Skeletal muscle satellite cell (primary cell): Measurements from ENCODE around the gene PHTF1.

ENCODE experiments used
- H3K27me3 ChIP-seq: 2 replicates; pipeline ENCODE4 v1.7.0; 2013; ENCODE audit warnings: low read length; ENCODE audit not compliant: control insufficient read depth, insufficient read depth
- H3K36me3 ChIP-seq: 2 replicates; pipeline ENCODE4 v1.7.0; 2013; ENCODE audit warnings: mild to moderate bottlenecking, control low read depth, low read length; ENCODE audit not compliant: insufficient read depth
- H3K4me1 ChIP-seq: 2 replicates; pipeline ENCODE4 v1.7.0; 2013; ENCODE audit warnings: low read length; ENCODE audit not compliant: control insufficient read depth, insufficient read depth
- H3K4me2 ChIP-seq: 2 replicates; pipeline ENCODE4 v1.7.0; 2013; ENCODE audit warnings: mild to moderate bottlenecking, low read length
- H3K4me3 ChIP-seq: 2 replicates; pipeline ENCODE4 v1.7.0; 2013; ENCODE audit warnings: low read length
- H3K9ac ChIP-seq: 2 replicates; pipeline ENCODE4 v1.7.0; 2013; ENCODE audit warnings: mild to moderate bottlenecking, low read depth, low read length, moderate library complexity
- H3K9me3 ChIP-seq: replicated peaks from 2 replicates; pipeline ENCODE4 v1.7.0; 2013; ENCODE audit warnings: mild to moderate bottlenecking, control low read depth, low read length

Gene PHTF1

GRCh38 chr1:113677250-113678158 is 81.8 kb downstream of the PHTF1 start:
- no peaks in the 10 kb centered on the region for H3K27me3 ChIP-seq
- peaks cover 18% of the 10 kb centered on the region for H3K4me1 ChIP-seq
- no peak overlapping the region for H3K4me3 ChIP-seq
- no peak overlapping the region for H3K4me2 ChIP-seq
- H3K36me3 ChIP-seq: peaks cover under 1% of the 10 kb centered on the region
- H3K9ac ChIP-seq: no peak overlapping the region
- H3K9me3 ChIP-seq: no peaks in the 10 kb centered on the region

DNA sequence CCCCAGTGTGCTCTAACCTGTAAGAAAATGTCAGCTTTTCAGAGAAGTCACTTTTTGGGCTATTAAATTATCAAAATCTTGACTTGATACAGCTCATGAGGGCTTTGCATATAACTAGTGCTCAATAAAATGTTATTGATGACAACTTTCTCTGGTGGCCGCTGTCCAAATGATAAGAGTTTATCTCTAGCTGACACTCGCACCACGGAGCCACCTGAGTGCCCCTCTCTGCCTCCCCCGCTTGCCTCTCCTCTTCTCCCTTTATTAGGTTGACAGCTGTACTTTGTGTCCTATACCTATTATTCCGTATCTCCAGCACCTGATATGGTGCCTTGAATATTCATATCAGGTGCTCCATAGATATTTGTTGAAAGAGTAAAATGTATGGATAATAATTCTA is 82.8 kb downstream of the PHTF1 start:
- no peaks in the 10 kb centered on the region for H3K9me3 ChIP-seq
- no peak overlapping the region for H3K9ac ChIP-seq
- no peak overlapping the region for H3K4me2 ChIP-seq
- no peaks in the 10 kb centered on the region for H3K27me3 ChIP-seq
- peaks cover 18% of the 10 kb centered on the region for H3K4me1 ChIP-seq
- H3K4me3 ChIP-seq: no peak overlapping the region
- H3K36me3 ChIP-seq: peaks cover 4% of the 10 kb centered on the region

DNA sequence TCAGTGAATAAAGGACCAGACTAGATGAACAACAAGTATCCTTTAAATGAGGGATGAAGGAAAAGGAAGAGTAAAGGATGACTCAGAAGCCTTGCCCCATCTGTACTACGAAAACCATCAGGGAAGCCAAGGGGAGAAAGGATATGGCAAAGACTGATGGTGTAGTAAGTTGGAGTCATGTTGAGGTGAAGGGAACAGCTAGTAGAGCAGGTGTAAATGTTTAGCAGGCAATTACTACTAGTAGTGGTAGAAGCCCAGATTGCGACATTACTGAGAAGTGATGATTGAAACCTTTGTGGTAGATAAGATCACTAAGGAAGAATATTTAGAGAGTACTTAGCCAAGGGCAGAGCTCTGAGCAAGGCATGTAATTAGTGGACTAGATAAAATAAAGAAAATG is 84.0 kb downstream of the PHTF1 start:
- Histone ChIP-seq H3K9ac (no peak overlapping the region), H3K4me3 (no peak overlapping the region), H3K4me2 (no peak overlapping the region), H3K36me3 (peaks cover 4% of the 10 kb centered on the region), H3K4me1 (peaks cover 18% of the 10 kb centered on the region), H3K9me3 (no peaks in the 10 kb centered on the region), H3K27me3 (no peaks in the 10 kb centered on the region)

DNA sequence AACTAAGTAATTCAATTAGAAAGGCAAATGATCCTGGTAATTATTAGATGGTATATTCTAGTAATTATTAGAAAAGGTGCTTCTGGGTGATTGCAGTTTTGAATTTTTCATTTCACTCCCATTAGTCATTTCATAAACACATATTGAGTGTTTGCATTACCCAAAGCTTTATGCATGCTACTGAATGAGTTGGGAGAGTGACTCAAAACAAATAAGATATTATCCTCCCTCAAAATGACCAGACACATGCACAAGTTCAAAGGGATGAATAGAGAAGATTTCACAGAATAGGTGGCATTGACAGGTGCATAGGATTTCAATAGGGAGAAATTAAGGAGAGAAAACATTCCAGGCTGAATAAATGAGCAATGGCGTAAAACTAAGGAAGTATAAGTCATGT is 84.7 kb downstream of the PHTF1 start:
- Histone ChIP-seq H3K4me2 (no peak overlapping the region), H3K36me3 (peaks cover 4% of the 10 kb centered on the region), H3K9me3 (no peaks in the 10 kb centered on the region), H3K27me3 (no peaks in the 10 kb centered on the region), H3K4me1 (peaks cover 18% of the 10 kb centered on the region), H3K9ac (no peak overlapping the region), H3K4me3 (no peak overlapping the region)

DNA sequence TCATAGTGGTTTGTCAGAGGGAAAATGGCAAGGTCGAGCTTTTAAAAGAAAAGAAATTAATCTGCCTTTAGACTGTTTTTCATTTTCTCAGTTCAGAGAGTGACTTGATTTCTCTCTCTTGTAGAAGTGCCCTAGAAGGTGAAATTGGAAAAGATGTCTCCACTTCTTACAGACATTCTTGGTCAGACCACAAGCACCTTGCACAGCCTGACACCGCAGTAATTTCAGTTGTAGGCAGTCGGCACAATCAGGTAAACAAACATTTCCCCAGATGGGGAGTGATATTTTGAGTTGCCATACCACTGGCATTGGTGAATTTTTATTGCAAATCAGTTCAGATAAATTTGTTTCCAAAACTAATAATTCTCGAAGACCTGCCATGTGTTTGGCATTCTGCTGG is 86.8 kb downstream of the PHTF1 start:
- H3K4me2 ChIP-seq: no peak overlapping the region
- no peak overlapping the region for H3K9ac ChIP-seq
- peaks cover 18% of the 10 kb centered on the region for H3K4me1 ChIP-seq
- no peak overlapping the region for H3K4me3 ChIP-seq
- no peaks in the 10 kb centered on the region for H3K9me3 ChIP-seq
- H3K36me3 ChIP-seq: peaks cover 4% of the 10 kb centered on the region
- H3K27me3 ChIP-seq: no peaks in the 10 kb centered on the region

DNA sequence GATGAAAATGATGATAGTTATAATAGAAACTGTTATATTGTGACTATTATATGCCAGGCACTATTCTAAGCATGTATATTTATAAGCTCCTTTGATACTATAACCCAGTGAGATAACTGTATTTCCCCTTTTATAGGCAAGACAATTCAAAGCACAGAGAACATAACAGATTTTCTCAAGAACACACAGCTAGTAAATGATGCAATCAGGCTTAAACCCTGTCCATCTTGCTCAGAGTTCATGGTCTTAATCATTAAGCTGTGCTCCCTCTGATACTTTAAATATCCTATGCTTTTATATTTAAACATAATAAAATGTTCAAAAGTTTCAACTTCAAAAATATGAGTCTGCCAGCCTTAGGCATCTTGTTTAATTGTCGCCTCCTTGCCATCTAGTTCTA is 88.6 kb downstream of the PHTF1 start:
- H3K9me3 ChIP-seq: no peaks in the 10 kb centered on the region
- no peak overlapping the region for H3K4me3 ChIP-seq
- H3K36me3 ChIP-seq: peaks cover 4% of the 10 kb centered on the region
- peaks cover 14% of the 10 kb centered on the region for H3K4me1 ChIP-seq
- H3K27me3 ChIP-seq: no peaks in the 10 kb centered on the region
- no peak overlapping the region for H3K4me2 ChIP-seq
- H3K9ac ChIP-seq: no peak overlapping the region

- no peak overlapping the region for H3K4me3 ChIP-seq
- H3K4me1 ChIP-seq: peaks cover 8% of the 10 kb centered on the region
- peaks cover 4% of the 10 kb centered on the region for H3K36me3 ChIP-seq
- H3K9ac ChIP-seq: no peak overlapping the region
- no peaks in the 10 kb centered on the region for H3K9me3 ChIP-seq
- H3K4me2 ChIP-seq: no peak overlapping the region
- H3K27me3 ChIP-seq: no peaks in the 10 kb centered on the region
These were observed 89.3 kb downstream of the PHTF1 start for GRCh38 chr1:113669988-113670387.

- Histone ChIP-seq H3K4me2 (no peak overlapping the region), H3K4me3 (no peak overlapping the region), H3K9me3 (no peaks in the 10 kb centered on the region), H3K4me1 (peaks cover 15% of the 10 kb centered on the region), H3K36me3 (no peaks in the 10 kb centered on the region), H3K9ac (no peak overlapping the region), H3K27me3 (no peaks in the 10 kb centered on the region)
These were observed 93.2 kb downstream of the PHTF1 start for GRCh38 chr1:113666126-113666525.

GRCh38 chr1:113665071-113665470 is 94.2 kb downstream of the PHTF1 start:
- H3K27me3 ChIP-seq: no peaks in the 10 kb centered on the region
- no peaks in the 10 kb centered on the region for H3K9me3 ChIP-seq
- H3K4me3 ChIP-seq: no peak overlapping the region
- H3K4me2 ChIP-seq: no peak overlapping the region
- H3K36me3 ChIP-seq: no peaks in the 10 kb centered on the region
- H3K4me1 ChIP-seq: peaks cover 15% of the 10 kb centered on the region
- H3K9ac ChIP-seq: no peak overlapping the region

DNA sequence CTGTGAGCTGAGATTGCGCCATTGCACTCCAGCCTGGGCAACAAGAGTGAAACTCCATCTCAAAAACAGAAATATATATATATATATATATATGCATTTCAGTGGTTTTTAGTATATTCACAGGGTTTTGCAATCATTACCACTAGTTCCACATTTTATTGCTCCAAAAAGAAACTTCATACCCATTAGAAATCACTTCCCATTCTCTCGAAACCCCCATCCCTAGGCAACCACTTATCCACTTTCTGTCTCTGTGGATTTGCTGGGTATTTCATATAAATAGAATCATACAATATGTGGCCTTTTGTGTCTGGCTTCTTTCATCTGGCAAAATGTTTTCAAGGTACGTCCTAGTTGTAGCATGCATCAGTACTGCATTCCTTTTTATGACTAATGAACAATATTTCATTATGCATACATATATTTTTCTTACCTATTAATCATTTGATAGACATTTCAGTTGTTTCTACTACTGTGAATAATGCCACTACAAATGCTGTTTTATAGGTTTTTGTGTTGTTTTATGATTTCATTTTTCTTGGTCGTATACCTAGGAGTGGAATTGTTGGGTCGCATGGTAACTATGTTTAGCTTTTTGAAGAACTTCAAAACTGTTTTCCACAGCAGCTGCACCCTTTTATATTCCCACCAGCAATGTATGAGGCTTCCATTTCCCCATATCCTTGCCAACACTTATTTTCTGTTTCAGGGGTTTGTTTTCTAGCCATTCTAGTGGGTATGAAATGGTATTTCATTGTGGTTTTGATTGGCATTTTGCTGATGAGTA is 95.9 kb downstream of the PHTF1 start:
- Histone ChIP-seq H3K4me3 (no peak overlapping the region), H3K27me3 (no peaks in the 10 kb centered on the region)

GRCh38 chr1:113662101-113662500 is 97.2 kb downstream of the PHTF1 start:
- H3K27me3 ChIP-seq: no peaks in the 10 kb centered on the region
- H3K36me3 ChIP-seq: no peaks in the 10 kb centered on the region
- H3K4me1 ChIP-seq: peaks cover 15% of the 10 kb centered on the region
- no peaks in the 10 kb centered on the region for H3K9me3 ChIP-seq
- H3K4me2 ChIP-seq: no peak overlapping the region
- H3K4me3 ChIP-seq: no peak overlapping the region
- H3K9ac ChIP-seq: no peak overlapping the region

More for the DNA sequence above, 95.9 kb downstream of the PHTF1 start:
- Histone ChIP-seq H3K36me3 (no peaks in the 10 kb centered on the region), H3K9me3 (no peaks in the 10 kb centered on the region), H3K9ac (peak overlapping the region; percentile 10), H3K4me1 (peaks cover 15% of the 10 kb centered on the region), H3K4me2 (peak overlapping the region; percentile 59)
